HCT116 (cell line): ENCODE measurements around the gene KRT37. TPM values are rescaled to one million over a fixed set of nuclear protein-coding genes. Genes with fewer than 3 reads are reported as not detected.

Source experiments
- ATAC-seq: fragments of 200-7000 bp; cut with Tn5 transposase; 2 replicates; pipeline ENCODE4 v1.9.1; 2020; ENCODE audit warnings: mild to moderate bottlenecking, moderate library complexity
- BruUV-seq: library from RNA; stranded (reverse); fragments of 400-500 nt; replicated peaks from 2 replicates; lab custom pipeline; 2021; lab: Mats Ljungman, UMichigan
- CTCF ChIA-PET: fragments of 300-600 bp; sonication (Branson Sonifier 250); formaldehyde crosslinking; loops from one replicate; lab custom pipeline; 2021; ENCODE audit warnings: antibody characterized with exemption; lab: Charles Lee
- POLR2A ChIA-PET: fragments of 300-600, 350-600 bp; sonication (Branson Sonifier 250); formaldehyde crosslinking; loops from one replicate; lab custom pipeline; 2021; ENCODE audit warnings: antibody characterized with exemption; lab: Charles Lee
- RAD21 ChIA-PET, 2 experiments: fragments of 300-600 bp; sonication (Branson Sonifier 250); formaldehyde crosslinking; loops; one replicate each; lab custom pipeline; 2023; ENCODE audit warnings: low total read pairs in 2 of 2; ENCODE audit not compliant: uncharacterized antibody in 2 of 2, unreplicated experiment in 2 of 2, low non-redundant PET in 1 of 2; lab: Charles Lee
- DNase-seq: peaks from one replicate; pipeline ENCODE4 v3.0.0-alpha.2; 2010; ENCODE audit warnings: low read depth, low spot score
- H2AFZ ChIP-seq: fragments of 200-600 bp; shearing (Covaris generic), sonication (generic); 2 replicates; pipeline ENCODE4 v1.6.1; 2017; ENCODE audit warnings: low read depth, mixed run types, mixed read lengths, antibody characterized with exemption, low read length; ENCODE audit not compliant: poor library complexity, severe bottlenecking
- H3K27ac ChIP-seq: 2 replicates; pipeline ENCODE4 v1.5.1; 2012; ENCODE audit warnings: low read depth, low read length
- H3K27me3 ChIP-seq: fragments of 200-600 bp; sonication (generic); 2 replicates; pipeline ENCODE4 v1.6.1; 2016; ENCODE audit warnings: mixed run types, low read length, mixed read lengths; ENCODE audit not compliant: insufficient read depth
- H3K36me3 ChIP-seq, 2 experiments: fragments of 200-500 bp in 1 of 2; fragments of 200-600 bp in 1 of 2; sonication (Bioruptor generic) in 1 of 2; sonication (generic) in 1 of 2; 2 replicates each; pipeline versions ENCODE4 v1.5.1 to v1.6.1; 2014 to 2016; ENCODE audit warnings: low read length in 2 of 2, inconsistent platforms in 1 of 2, mixed read lengths in 1 of 2, mixed run types in 1 of 2; ENCODE audit not compliant: insufficient read depth in 2 of 2, control insufficient read depth in 1 of 2
- H3K4me1 ChIP-seq, 2 experiments: fragments of 200-600 bp in 1 of 2; sonication (generic) in 1 of 2; 2 replicates each; pipeline versions ENCODE4 v1.5.1 to v1.6.1; 2012 to 2017; ENCODE audit warnings: low read length in 2 of 2, inconsistent platforms in 1 of 2, mild to moderate bottlenecking in 1 of 2, mixed read lengths in 1 of 2, mixed run types in 1 of 2, moderate library complexity in 1 of 2; ENCODE audit not compliant: insufficient read depth in 2 of 2, control insufficient read depth in 1 of 2
- H3K4me2 ChIP-seq: fragments of 200-600 bp; sonication (generic); 2 replicates; pipeline ENCODE4 v1.6.1; 2017; ENCODE audit warnings: mixed run types, low read length, mixed read lengths
- H3K4me3 ChIP-seq, 2 experiments: fragments of 200-600 bp in 1 of 2; sonication (generic) in 1 of 2; replicated peaks in 1 of 2; 2 replicates each; pipeline ENCODE4 v1.5.1; 2011 to 2016; ENCODE audit warnings: low read length in 2 of 2, control low read depth in 1 of 2, low read depth in 1 of 2, mild to moderate bottlenecking in 1 of 2, mixed read lengths in 1 of 2, mixed run types in 1 of 2
- H3K79me2 ChIP-seq: fragments of 200-600 bp; sonication (generic); 2 replicates; pipeline ENCODE4 v1.6.1; 2017; ENCODE audit warnings: mild to moderate bottlenecking, mixed run types, low read length, moderate library complexity, mixed read lengths; ENCODE audit not compliant: insufficient read depth
- H3K9ac ChIP-seq: fragments of 200-600 bp; sonication (generic); 2 replicates; pipeline ENCODE4 v1.6.1; 2016; ENCODE audit warnings: low read length, mixed read lengths
- H3K9me2 ChIP-seq: fragments of 200-600 bp; sonication (generic), shearing (Covaris generic); 2 replicates; pipeline ENCODE4 v1.6.1; 2017; ENCODE audit warnings: mixed run types, mild to moderate bottlenecking, moderate library complexity; ENCODE audit not compliant: insufficient read depth
- H3K9me3 ChIP-seq, 2 experiments: fragments of 200-500 bp in 1 of 2; fragments of 200-600 bp in 1 of 2; sonication (Bioruptor generic) in 1 of 2; sonication (generic) in 1 of 2; 2 replicates each; pipeline ENCODE4 v1.6.1; 2014 to 2017; ENCODE audit warnings: low read length in 2 of 2, mixed read lengths in 2 of 2, inconsistent platforms in 1 of 2, low read depth in 1 of 2, mild to moderate bottlenecking in 1 of 2, mixed run types in 1 of 2, moderate library complexity in 1 of 2; ENCODE audit not compliant: control insufficient read depth in 1 of 2, insufficient read depth in 1 of 2
- H4K20me1 ChIP-seq: fragments of 200-600 bp; sonication (generic), shearing (Covaris generic); 2 replicates; pipeline ENCODE4 v1.6.1; 2017; ENCODE audit warnings: mixed run types, mild to moderate bottlenecking, moderate library complexity; ENCODE audit not compliant: insufficient read depth
- EGR1 ChIP-seq: IDR thresholded peaks from 2 replicates; pipeline ENCODE4 v1.6.1; 2012; ENCODE audit warnings: low read depth
- JUND ChIP-seq: IDR thresholded peaks from 2 replicates; pipeline ENCODE4 v1.6.1; 2012
- ZNF274 ChIP-seq: fragments of 200-500 bp; sonication (Bioruptor generic); IDR thresholded peaks from 2 replicates; pipeline ENCODE4 v1.6.1; 2014; ENCODE audit warnings: mild to moderate bottlenecking, low read depth, low read length, inconsistent platforms
- intact Hi-C: fragments of 100-400 bp; cut with micrococcal nuclease; formaldehyde crosslinking; loops from 2 replicates; pipeline ENCODE4 v1.10.0; 2022
- total RNA-seq: library from RNA; stranded (reverse); gene quantifications from one replicate; pipeline ENCODE4 v1.2.1, GENCODE V29; 2021; ENCODE audit not compliant: unreplicated experiment
- TF ChIP-seq, protein P1 (sequence below): IDR thresholded peaks from 2 replicates; pipeline ENCODE4 v1.6.1; 2012; ENCODE audit warnings: low read depth

The KRT37 gene
- total RNA-seq, 1 experiment from 2014 or later, result not detected

DNA sequence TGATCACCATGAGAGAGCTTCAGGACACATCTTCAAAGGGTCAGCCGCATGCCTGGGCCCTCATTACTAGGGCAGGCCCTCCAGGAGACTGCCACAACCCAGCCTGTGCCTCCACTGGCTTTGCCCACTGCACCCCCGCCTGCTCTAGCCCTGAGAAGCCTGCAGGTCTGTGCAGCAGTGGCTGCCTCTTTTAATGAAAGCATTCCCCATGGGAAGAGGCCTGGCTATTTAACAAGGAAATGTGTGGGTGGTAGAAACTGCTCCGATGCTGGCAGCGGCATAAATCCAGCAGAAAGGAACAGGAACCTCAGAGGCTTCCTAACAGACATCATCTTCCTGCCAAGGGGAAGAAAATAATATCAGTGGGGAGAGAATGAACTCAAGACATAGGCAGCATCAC lies 43.2 kb upstream of the KRT37 start (continued):
- TF ChIP-seq, protein P1, sequence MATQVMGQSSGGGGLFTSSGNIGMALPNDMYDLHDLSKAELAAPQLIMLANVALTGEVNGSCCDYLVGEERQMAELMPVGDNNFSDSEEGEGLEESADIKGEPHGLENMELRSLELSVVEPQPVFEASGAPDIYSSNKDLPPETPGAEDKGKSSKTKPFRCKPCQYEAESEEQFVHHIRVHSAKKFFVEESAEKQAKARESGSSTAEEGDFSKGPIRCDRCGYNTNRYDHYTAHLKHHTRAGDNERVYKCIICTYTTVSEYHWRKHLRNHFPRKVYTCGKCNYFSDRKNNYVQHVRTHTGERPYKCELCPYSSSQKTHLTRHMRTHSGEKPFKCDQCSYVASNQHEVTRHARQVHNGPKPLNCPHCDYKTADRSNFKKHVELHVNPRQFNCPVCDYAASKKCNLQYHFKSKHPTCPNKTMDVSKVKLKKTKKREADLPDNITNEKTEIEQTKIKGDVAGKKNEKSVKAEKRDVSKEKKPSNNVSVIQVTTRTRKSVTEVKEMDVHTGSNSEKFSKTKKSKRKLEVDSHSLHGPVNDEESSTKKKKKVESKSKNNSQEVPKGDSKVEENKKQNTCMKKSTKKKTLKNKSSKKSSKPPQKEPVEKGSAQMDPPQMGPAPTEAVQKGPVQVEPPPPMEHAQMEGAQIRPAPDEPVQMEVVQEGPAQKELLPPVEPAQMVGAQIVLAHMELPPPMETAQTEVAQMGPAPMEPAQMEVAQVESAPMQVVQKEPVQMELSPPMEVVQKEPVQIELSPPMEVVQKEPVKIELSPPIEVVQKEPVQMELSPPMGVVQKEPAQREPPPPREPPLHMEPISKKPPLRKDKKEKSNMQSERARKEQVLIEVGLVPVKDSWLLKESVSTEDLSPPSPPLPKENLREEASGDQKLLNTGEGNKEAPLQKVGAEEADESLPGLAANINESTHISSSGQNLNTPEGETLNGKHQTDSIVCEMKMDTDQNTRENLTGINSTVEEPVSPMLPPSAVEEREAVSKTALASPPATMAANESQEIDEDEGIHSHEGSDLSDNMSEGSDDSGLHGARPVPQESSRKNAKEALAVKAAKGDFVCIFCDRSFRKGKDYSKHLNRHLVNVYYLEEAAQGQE, result no peak
- no peak for TF ChIP-seq ZNF274

DNA sequence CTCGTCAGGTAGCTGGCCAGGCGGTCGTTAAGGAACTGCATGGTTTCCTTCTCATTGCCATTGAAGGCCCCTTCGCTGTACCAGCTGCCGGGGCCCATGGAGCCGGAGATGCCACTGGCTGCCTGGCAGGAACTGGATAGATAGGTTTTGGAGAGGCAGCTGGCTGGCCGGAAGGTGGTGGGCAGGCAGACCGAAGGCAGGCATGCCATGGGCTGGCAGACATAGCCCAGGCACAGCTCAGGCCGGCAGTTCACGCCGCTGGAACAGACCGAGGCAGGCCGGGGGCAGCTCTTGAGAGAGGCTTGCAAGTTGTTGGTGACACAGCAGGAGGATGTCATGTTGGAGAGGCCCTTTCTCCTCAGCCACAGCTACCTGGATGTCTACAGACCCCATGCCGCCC lies 42.6 kb upstream of the KRT37 start, which contains the start of gene KRT32:
Gene KRT32, minus strand, starts transcription at position 399 of the 400 bp plus-strand sequence. Its CDS starts 61 bp downstream, at position 338.
- Histone ChIP-seq H3K9me2 (no peaks in the 10 kb centered on the region), H3K79me2 (no peaks in the 10 kb centered on the region), H3K4me2 (no peak within 1 kb of the TSS), H3K27ac (no peak within 1 kb of the TSS), H3K9ac (no peak within 1 kb of the TSS), H3K4me3 (no peak within 1 kb of the TSS), H3K9me3 (peaks cover 3 to 7% of the 10 kb centered on the region in 2 experiments; a peak in 1 of 4 replicates), H3K36me3 (no peaks in the 10 kb centered on the region), H3K27me3 (no peaks in the 10 kb centered on the region), H3K4me1 (peaks cover 15 to 26% of the 10 kb centered on the region in 2 experiments), H2AFZ (no peak within 1 kb of the TSS), H4K20me1 (no peaks in the 10 kb centered on the region)
- TF ChIP-seq EGR1, result no peak
- no peak for TF ChIP-seq JUND
- BruUV-seq, result no TSS peak
- RAD21 ChIA-PET, result no interaction called here
- intact Hi-C loops, result no loop called here
- ATAC-seq, result no peak
- POLR2A ChIA-PET, result no interaction called here
- DNase-seq, result no peak
- CTCF ChIA-PET, result interaction anchor here (1.3 kb wide), 1 partner anchor 49 kb away, joined by 5 read pairs; no protein-coding TSS in a partner anchor
